NCI-H187 (cell line): ENCODE measurements around the gene VIPAS39.
A peak's percentile ranks its signal among the peaks of the same experiment; 100 is the strongest.

ENCODE experiments used
- DNase-seq, 2 experiments: peaks; one replicate each; lab custom pipeline; 2025; lab: John Stamatoyannopoulos, UW

Gene VIPAS39

DNA sequence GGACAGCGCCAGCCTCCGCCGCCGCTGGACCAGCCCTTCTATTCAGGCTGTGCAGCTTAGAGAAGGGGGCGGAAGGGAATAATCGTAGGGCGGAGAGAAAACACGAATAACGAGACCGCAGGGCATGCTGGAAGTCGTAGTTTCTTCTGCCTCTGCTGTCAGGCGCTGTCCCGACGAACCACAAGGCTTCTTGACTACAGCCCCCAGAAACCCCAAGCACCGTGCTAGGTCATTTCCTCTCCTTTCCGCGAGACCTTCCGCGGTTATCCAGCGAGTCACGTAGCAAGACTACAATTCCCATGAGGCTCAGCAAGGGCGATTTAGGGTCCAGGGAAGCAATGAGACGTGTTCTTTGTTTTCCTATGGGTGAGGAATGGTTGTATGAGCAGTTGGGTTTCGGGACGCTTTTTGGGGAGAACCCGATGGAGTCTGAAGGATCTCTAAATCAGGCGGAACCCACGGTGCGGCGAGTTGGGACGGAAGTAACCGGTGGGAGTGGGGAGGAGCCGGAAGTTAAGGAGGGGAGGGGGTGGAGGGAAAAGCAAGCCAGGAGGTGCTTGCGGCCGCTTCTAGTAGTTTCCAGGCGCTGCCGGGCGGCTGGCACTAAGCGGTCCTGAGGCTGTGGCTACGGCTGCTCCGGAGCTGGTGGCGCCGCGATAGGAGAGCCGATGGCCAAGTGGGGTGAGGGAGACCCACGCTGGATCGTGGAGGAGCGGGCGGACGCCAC, at the start of gene VIPAS39, which contains the start of gene AHSA1:
Gene VIPAS39, minus strand, starts transcription at position 80 of the 727 bp plus-strand sequence. CDS start 3,499 bp downstream, outside the sequence.
Gene AHSA1, plus strand, starts transcription at position 572 of the 727 bp plus-strand sequence. Its CDS starts 97 bp downstream, at position 669.
- DNase-seq: peak; percentile 98 to 100

DNA sequence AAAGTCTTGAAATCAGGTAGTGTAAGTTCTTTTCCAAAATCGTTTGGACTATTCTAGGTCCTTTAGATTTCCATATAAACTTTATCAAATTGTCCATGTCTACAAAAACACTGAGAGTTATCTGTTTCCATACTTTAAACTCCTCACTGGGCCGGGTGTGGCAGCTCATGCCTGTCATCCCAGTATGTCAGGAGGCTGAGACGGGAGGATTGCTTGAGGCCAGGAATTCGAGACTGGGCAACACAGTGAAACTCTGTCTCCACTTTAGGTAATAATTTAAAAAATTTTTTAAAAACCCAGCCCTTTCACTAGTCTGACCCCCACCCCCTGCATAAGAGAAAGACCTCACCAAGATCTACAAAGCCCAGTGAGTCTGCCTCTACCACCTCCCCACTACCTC, 47.6 kb upstream of the VIPAS39 start:
- DNase-seq: no peak

DNA sequence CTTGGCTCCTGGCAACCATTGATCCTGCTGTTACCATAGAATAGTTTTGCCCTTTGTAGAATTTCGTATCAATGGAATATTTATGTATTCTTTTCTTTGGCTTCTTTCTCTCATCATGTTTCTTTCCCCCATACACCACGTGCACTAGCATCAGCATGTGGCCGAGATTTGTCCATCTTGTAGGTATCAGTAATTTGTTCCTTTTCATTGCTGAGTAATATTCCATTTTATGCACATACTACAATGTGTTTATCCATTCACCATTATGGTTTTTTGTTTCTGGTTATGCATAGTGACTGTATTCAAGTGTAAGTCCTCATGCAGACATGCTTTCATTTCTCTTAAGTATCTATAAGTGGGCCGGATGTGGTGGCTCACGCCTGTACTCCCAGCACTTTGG, 45.7 kb upstream of the VIPAS39 start:
- no peak for DNase-seq

DNA sequence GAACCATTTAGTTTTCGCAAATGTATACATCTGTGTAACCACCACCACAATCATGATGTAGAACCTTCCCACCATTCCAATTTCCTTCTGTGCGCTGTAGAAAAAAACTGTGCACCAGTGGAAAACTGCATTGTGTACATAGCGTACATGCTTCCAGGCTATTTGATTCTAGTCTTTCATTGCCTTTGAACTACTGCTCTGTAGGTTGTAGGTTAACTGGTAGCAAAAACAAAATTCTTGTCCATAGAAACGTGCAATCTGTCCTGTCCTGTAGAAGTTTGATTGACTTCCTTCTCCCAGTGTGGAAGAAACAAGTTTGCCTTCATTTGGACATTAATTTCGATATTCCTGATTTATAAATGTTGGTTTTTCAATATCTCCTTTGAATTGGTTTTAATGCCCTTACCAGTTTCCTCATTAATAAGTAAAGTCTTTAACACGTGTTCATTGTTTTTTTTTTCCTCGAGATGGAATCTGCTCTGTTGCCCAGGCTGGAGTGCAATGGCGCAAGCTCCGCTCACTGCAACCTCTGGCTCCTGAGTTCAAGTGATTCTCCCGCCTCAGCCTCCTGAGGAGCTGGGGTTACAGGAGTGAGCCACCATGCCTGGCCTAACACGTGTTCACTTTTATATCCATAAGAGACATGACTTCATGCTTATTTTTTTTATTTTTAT, 44.8 kb upstream of the VIPAS39 start:
- DNase-seq: no peak

DNA sequence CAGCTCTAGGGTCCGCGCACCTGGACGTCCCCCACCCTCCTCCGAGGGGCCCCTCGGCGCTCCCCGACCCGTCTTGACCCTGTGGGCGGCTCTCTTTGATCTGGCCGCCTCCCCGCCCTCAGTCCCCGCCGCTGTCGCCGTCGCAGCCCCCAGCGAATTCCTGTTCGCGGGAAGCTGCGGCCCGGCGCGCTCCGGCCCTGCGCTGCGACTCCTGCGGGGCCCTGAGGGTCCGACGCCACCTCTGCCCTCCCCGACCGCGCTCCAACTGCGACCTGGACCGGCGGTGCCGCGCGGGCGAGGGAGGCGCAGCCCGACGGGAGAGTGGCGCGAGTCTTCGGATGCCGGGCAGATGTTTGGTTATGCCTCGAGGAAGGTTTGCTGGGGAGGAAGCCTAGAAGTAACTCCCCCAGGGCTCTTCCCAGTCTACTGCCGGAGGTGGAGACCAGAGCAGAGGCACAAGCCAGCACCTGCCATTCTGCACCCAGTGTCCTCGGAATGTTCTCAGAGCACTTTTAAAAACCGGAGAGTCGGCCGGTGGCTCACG, 41.7 kb upstream of the VIPAS39 start:
- no peak for DNase-seq

DNA sequence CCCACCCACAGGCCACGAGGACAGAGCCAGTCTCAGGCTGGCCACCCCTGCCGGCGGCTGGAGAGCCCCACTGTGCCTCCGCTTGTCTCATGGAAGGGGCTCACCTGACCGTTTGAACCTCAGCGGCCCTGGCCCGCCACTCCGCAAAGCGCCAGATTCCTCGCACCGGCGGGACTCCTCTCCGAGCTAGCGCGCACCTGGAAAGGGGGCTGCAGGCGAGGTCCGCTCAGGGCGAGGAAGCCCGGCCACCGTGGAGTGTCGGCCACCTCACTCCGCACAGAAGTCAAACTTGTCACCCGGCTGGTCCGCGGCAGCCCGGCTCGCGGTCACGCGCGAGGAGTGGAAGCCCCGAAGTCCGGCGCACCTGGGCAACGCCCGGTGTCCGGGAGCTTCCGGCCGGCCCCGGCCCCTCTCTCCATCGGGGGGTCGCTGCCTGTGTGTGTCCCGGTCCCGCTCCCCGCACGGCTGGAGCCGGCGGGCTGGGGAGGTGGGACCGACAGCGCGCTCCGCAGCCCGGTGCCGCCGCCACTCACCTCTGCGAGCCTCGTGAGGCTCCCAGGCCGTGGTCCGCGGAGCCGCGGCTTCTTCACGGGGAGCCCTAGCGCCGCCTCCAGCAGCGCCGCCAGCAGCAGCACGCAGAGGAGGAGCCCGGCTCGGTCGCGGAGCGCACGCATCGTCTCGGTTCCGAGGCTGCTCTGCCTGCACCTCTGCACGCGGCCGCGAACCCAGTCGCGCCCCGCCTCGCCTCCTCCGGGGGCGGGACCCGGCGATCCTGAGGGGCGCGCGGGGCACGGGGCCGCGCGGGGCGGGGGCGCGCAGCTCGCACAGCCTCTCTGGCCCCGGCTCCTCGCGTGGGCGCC, 40.9 kb upstream of the VIPAS39 start, which contains the start of gene ISM2:
Gene ISM2, minus strand, starts transcription at position 697 of the 860 bp plus-strand sequence. Its CDS starts 23 bp downstream, at position 674.
- peak in 1 of 2 experiments; percentile 40 for DNase-seq

DNA sequence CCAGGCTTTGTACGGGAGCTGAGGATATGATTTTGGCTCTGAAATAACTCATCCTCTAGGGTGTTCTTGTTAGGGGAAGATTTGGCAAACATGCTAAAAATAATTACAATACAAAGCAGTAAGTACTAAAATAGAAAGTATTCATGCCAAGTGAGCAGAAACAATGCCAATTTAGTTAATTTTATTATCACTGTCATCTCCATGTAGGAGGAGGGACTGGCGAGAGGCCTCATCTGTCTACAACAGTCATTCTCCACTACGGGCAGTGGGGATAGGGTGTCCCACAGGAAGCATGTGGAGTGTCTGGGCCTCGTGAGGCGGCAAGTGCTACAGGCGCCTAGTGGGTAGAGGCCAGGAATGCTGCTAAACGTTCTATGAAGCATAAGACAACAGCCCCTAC, 37.9 kb upstream of the VIPAS39 start:
- DNase-seq: no peak

DNA sequence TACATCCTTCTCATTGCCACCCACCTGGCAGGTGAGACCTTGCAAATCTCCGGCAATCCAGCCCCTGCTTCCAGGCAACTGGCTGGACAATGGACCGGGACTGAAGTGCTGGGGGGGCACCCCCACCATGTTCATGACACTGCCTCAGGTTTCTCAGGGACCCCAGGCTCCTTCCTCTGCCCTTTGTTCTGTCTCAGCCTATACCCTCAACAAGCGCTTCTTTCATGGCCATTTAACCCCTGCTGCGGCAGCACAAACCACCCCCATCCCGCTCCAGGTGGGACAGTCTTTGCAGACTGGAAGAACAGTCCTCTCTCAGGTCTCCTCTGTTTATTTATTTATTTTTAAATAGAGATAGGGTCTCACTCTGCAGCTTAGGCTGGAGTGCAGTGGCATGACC, 33.7 kb upstream of the VIPAS39 start:
- DNase-seq: no peak

DNA sequence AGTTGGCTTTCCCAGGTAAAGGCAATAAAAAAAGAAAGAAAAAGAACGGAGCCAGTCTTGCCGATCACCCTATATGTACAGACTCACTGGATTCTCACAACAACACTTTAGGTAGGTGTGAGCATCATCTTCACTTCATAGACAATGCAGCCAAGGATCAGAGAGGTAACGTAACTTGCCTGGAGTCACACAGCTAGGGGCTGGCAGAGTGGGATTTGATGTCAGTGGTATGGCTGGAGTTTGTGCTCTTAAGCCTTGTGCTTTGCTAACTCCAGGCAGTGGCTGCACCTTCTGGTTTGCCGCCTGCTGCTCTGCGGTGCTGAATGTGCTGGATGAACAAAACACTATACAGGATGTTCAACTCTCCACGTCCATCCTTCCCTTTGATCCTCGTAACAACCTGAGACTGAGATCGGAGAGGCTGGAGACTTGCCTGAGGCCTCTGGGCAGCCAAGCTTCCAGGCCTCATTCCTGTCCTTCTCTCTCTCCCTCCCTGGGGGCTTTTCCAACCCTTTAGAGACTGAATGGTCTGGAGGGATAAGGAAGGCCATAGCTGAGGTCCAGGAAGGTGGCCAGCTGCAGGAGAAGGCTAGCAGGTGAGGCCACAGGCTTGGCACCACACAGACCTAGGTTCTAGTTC, 33.1 kb upstream of the VIPAS39 start:
- DNase-seq: no peak

DNA sequence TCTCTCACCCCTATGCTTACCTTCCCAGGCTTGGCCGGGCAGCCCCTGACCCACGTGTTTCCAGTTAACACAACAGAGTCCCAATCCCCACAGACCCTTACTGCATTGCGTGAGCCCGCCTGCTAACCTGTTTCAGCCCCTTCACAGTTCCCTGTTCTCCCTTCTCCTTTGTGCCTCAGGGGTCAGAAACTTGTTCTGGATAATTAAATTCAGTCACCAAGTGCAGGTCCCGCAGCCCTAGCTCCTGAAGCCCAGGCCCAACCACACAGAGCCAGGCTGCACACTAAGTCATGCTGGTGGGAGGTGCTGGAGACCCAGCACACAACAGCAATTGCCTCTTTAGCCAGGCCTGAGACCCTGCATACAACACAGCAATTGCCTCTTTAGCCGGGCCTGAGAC, 31.6 kb upstream of the VIPAS39 start:
- DNase-seq: no peak

DNA sequence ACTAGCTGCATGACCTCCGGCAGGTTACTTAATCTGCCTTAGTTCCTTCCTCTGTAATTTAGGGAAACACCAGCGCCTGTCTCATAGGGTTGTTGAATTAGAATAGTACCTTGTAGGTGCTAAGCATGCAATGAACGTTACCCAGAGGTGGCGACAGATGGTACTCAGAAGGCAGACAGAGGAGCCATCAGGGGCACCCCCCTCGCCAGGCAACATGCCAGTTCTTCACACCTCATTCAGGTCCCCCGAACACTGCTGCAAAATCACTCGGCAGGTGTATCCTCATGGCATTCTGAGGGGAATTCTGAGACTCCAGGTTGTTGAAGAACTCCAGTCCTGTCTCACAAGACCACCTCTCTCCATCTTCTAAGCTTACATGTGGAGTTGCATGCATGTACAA, 31.2 kb upstream of the VIPAS39 start:
- no peak for DNase-seq

DNA sequence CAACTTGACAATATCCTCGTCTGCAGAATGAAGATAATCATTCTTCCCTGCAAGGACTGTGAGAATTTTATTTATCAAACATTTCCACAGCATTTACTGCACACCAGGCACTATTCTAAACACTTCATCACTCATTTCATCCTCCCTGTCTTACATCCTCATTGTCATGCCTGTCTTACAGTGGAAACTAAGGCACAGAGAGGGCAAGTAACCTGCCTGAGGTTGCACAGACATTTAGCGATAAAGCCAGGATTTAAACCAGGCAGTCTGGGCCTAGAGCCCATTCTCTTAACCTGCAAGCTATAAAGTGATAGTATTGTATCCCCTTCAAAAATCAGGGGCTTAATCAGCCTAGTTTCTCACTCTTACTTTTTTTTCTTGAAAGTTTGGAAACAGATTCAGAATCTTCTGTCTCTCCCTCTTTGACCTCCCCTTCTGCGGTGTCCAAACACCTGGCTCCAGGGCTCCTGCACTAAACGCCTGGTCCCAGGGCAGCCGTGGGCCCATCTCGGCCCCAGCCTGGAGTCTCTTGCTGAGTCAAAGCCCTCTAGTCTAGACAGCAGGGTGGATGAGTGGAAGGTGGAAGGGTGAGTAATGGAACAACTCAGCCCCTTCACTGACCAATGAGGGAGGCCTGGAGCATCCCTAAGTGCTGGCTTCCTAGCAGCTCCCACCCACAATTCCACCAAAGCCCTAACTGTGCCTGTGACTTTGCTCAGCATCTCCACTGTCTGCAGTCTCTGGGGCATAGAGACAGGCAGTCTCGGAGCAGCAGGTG, 28.7 kb upstream of the VIPAS39 start:
- DNase-seq: no peak

DNA sequence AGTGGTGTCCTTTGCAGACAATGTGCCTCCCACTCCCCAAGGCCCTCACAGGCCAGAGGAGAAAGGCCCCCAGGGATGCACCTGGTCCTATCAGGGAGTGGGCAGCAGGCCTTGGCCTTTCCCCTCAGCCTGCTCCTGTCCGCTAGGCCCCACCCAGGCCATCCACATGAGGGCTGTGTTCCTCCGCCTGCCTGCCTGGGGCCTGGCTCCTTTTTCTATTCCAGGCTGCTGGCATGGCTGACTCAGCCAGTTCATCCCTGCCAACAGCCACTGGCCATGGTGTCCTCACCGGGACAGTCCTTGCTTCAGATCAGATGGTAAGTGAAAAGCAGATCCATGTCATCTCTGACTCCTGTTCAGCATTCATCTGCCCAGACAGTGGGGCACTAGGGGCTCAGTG, 27.9 kb upstream of the VIPAS39 start:
- DNase-seq: no peak

DNA sequence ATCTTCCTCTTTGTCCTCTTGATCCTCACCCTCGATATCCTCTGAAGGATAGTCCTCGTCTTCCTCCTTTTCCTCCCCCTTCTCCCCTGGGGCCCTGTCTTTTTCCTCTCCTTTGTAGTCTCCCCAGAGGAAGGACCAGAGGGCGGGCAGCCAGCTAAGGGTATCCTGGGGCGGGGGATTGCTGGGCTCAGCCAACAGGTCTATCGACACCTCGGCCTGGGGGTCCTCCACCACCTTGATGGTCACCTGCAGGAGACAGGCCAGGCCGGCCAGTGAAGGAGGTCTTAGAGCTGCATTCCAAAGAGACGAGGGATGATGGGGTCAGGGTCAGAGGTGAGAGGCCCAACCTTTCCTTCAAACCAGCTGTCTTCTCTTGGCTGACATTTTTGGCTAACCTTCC, 25.0 kb upstream of the VIPAS39 start:
- no peak for DNase-seq

DNA sequence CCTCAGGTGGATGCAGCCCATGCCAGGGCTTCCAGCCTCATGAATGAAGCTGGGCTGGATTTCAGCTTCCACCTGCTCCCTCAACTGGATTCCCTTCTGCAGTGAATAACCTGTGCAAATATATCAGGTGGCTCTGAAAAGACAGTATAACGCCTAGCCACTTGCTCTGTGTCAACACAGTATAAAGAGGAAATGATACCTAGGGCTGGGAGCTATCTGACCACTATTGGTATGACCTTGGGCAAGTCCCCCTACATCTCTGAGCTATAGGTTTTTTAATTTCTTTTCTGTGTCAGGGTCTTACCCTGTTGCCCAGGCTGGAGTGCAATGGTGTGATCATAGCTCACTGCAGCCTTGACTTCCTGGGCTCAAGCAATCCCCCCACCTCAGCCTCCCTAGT, 21.4 kb upstream of the VIPAS39 start:
- DNase-seq: no peak

DNA sequence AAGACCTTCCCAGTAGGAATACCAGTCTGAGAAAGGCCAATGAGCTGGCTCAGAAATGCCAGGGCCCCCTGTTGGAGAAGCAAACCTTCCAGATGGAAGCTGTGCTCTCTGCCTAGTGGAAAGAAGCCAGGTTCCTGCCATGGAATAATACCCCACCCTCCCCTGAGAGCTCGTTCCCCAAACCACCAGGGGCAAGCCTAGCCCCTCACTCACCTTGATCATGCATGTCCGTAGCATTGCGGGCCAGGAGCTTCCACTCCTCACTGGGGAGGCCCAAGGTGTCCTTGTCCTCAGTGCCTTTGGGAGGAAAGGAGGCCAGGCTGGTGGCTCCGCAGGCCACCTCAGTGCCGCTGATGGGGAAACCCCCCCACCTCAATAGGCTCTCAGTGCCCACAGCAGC, 20.6 kb upstream of the VIPAS39 start:
- DNase-seq: no peak

DNA sequence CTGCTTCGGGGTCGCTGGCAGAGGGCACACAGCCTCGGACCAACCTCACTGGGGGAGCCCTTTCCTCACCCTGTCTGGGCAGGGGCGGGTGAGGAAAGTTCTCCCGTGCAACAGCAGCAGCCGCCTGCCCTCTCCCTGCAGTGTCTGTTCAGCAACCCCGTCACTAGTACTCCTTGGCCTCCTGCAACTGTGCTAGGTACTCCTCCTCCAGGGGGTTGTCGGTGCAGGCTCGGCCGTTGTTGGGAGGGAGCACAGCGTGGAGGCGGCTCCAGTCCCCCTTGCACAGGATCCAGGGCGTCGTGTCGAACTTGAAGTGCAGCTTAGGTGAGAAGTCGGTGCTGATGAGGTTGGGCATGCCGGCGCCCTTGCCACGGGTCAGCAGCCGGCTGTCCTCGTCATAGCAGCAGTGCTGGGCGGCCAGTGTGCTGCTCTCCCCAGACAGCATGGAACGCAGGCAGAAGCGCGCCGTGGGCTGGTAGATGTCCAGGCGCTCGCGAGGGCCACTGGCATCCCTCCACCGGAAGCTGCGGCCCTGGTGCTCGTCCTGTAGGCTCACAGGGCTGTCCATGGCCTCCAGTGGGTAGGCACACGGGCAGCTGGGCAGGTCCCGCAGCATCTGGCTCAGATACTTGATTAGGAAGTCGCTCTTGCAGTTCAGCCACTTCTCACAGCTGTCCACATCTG, 18.2 kb upstream of the VIPAS39 start:
- no peak for DNase-seq

DNA sequence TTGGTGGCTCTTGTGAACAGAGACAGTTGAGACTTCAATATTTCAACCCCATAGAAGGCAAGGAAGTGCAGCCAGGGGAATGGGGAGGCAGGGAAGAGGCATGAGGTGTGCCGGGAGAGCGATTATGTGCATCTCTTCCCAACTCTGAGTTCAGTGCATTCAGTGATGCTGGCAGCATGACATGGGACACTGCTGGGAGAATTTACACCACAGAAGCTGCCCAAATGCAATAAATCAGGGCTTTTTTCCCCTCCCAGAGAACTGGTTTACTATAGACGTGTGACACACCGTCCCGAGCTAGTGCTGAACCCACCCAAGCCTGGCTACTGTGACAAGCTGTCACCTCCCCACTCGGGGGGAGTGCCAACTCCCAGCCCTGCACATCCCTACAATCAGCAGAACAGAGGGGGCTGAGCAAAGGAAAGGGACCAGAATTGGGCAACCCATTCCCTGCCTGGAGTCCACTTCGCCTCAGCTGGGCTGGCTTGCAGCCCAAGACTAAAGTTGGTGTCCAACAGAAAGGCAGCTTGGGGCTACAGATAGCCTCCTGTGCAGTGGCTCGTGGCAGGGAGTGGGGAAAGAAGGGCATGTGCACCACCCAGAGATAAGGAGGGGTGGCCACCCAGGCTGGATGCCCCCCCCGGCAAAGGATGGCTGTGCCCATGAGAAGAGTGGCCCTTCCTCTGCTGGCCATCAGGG, 17.2 kb upstream of the VIPAS39 start:
- no peak for DNase-seq

DNA sequence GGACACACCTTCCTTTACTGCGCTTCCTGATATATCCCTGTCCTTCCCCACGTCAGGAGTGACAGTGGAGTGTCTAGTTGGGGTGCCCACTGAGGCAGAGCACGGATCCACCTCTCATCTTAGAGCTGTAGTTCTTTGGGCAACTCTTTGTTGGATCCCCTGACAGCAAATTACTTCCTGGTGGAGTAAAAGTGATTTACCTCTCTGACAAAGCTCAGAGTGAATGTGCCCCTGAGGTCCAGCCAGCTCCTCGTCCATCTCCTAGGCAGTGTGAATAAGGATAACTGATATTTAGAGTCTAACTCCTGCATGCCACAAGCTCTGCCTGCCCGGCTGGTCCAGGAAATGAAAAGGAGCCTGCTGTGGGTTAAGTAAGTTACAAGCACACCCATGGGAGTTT, 16.5 kb upstream of the VIPAS39 start:
- DNase-seq: no peak
